22Rv1 (cell line): ENCODE results near the gene ALX3.

ENCODE experiments used
- H3K27ac ChIP-seq: fragments of 450-650 bp; 2 replicates; pipeline ENCODE4 v1.5.1; 2017
- ZFX ChIP-seq: fragments of 450-650 bp; IDR thresholded peaks from 2 replicates; pipeline ENCODE4 v1.6.1; 2017; ENCODE audit warnings: antibody characterized with exemption, borderline replicate concordance
- TF ChIP-seq, protein P1 (sequence below): fragments of 450-650 bp; IDR thresholded peaks from 2 replicates; pipeline ENCODE4 v1.5.1; 2017; ENCODE audit warnings: mild to moderate bottlenecking

Gene ALX3

DNA sequence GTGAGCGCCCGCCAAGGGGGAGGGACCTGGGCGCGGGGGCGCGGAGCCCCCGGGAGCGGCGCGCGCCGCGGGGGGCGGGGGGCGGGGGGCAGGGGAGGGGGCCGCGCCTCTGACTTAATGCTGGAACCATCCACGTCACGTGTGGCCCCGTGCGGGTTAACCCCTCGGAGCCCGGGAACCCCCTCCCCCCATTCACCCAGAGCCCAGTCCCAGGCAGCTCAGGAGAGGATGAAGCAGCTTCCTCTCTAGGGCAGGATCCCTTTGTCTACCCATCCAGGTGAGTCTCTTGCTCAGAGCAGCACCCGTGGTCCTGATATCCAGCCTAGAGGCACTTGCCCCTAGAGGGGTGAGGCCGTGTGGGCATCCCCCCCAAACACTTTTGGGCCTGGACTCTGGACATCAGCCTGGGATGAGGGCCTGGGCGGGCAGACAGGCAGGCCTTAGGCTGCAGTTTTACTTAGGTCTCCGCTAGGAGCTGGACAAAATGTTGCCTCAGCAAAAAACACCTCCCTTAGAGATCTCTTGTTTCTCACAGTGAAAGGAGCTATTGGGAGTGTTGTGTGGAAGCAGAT is at the start of gene ALX3:
ALX3 (minus strand) TSS at position 2 of the 572 bp plus-strand sequence. CDS start 60 bp downstream, outside the sequence.
- no peak for TF ChIP-seq ZFX
- TF ChIP-seq, protein P1, sequence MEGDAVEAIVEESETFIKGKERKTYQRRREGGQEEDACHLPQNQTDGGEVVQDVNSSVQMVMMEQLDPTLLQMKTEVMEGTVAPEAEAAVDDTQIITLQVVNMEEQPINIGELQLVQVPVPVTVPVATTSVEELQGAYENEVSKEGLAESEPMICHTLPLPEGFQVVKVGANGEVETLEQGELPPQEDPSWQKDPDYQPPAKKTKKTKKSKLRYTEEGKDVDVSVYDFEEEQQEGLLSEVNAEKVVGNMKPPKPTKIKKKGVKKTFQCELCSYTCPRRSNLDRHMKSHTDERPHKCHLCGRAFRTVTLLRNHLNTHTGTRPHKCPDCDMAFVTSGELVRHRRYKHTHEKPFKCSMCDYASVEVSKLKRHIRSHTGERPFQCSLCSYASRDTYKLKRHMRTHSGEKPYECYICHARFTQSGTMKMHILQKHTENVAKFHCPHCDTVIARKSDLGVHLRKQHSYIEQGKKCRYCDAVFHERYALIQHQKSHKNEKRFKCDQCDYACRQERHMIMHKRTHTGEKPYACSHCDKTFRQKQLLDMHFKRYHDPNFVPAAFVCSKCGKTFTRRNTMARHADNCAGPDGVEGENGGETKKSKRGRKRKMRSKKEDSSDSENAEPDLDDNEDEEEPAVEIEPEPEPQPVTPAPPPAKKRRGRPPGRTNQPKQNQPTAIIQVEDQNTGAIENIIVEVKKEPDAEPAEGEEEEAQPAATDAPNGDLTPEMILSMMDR = no peak
- no peak within 1 kb of the TSS for H3K27ac ChIP-seq

DNA sequence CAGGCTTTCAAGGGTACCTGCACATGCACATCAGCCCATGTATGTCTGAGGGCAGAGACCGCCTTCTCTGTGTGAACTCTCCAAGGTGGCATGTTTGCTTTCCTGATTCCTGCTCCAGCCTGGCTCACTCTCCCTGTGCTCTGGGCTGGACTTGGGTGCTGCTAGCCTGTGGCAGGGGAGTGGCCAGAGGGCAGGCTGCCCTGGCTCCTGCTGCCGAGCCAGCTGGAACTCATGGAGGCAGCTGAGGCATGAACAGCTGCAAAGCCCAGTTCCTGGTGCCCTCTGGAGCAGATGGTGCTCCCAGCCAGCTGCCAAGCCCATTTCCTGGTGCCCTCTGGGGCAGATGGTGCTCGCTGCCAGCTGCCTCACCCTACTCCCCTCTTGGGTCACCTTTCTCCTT is 49.4 kb upstream of the ALX3 start:
- no peak overlapping the region for H3K27ac ChIP-seq
- TF ChIP-seq ZFX = no peak
- TF ChIP-seq, protein P1 = no peak

DNA sequence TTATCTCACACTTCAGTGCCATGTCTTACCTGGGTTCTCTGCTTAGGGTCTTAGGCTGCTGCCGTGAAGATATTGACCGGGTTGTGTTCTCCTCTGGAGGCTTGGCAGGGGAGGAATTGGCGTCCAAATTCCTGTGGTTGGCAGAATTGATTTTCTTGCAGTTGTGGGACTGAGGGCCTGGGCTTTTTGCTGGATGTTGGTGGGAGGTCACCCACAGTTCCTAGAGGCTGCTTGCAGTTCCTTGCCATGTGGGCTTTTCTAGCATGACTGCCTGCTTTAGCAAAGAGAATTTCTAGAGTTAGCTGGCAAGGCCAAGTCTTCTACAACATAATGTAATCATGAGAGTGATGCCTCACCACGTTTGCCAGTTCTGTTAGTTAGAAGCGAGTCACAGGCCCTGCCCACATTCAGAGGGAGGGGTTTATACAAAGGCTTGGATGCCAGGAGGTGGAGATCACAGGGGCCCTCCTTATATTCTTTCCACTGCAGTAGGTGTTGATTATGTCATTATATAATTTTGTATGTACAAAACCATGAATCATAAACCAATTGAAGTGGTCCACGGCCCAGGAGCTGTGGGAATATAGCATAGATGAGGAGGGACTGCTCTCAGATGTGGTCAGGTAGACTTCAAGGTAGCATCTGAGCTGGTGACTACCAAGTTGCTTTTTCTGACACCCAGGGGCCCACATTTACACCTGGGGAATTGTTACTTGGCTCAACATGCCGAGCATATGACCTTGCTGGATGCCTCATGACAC is 48.3 kb upstream of the ALX3 start:
- no peak overlapping the region for H3K27ac ChIP-seq
- TF ChIP-seq, protein P1 = no peak
- no peak for TF ChIP-seq ZFX

DNA sequence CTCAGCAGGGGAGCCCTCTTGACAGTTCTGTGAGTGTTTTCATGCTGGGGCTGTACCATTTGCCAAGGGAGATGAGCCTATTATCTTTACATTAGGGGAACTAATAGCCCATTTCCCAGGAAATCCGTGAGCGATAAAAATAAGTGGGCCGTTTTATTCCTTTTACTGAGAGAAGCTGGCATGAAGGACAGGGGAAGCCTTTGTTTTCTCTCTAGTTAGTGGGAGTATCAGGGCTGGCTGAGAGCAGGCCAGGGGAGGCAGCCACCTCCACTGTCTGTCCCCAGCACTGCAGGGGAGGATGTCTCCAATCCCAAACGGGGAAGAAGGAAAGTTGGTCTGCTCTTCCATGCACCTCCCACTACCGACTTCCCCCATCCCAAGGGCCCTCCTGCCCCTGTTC is 44.3 kb upstream of the ALX3 start:
- TF ChIP-seq, protein P1 = no peak
- TF ChIP-seq ZFX = no peak
- no peak overlapping the region for H3K27ac ChIP-seq

DNA sequence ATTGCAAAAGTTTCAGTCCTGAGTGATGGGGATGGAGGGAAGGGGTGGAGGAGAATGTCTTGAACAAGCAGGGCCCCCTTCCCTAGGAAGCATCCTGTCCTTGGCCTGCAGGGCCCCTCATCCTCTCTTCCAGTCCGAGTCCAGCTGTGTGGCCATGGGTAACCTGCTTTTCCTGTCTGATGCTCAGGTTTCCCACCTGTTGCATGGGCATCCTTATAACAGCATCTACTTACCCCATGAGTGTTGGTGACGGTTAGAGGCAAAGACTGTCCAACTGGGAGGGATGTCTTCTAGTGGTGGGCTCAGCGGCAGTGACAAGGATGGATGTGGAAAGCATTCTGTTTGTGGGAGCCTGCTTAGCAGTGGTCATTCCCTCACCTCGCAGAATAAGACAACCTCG is 43.7 kb upstream of the ALX3 start:
- H3K27ac ChIP-seq = no peak overlapping the region
- TF ChIP-seq, protein P1 = no peak
- TF ChIP-seq ZFX = no peak

DNA sequence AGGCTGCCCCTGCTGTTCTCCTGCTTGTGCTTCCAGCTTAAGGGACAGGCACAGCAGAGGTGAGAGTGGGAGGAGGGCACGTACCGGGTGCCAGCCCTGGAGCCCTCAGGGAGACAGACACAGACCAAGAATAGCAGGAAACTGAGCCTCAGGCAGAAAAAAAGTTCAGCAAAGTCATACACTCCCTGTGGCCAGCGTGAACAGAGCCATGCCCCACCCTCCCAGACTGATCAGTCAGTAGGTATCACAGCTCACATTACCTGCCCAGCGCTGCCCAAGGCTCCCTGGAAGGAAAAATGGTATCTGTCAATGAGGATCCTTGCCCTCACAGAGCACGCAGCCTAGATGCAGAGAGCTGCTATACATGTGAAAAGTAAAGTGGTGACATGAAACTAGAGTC is 43.1 kb upstream of the ALX3 start:
- no peak overlapping the region for H3K27ac ChIP-seq
- TF ChIP-seq ZFX = no peak
- TF ChIP-seq, protein P1 = no peak

DNA sequence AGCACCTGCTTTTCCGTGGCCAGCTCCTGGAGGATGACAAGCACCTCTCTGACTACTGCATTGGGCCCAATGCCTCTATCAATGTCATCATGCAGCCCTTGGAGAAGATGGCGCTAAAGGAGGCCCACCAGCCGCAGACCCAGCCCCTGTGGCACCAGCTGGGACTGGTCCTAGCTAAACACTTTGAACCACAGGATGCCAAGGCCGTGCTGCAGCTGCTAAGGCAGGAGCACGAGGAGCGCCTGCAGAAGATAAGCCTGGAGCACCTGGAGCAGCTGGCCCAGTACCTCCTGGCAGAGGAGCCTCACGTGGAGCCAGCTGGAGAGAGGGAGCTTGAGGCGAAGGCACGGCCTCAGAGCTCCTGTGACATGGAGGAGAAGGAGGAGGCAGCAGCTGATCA is 42.2 kb upstream of the ALX3 start:
- no peak overlapping the region for H3K27ac ChIP-seq
- no peak for TF ChIP-seq ZFX
